KOPT-K1 (cell line): Measurements from ENCODE around the gene TTI1.
"Not testable (repeated sequence)": the region's sequence is repeated elsewhere in the genome, so short reads cannot be mapped to it uniquely, and the experiment has no call there.

Experiments
- H3K27ac ChIP-seq: fragments of 200-600 bp; sonication (generic); 2 replicates; pipeline ENCODE4 v1.5.1; 2016; ENCODE audit warnings: antibody characterized with exemption, mild to moderate bottlenecking, low read depth, low read length; ENCODE audit not compliant: poor library complexity, severe bottlenecking
- H3K36me3 ChIP-seq: fragments of 200-600 bp; sonication (generic); 2 replicates; pipeline ENCODE4 v1.5.1; 2017; ENCODE audit warnings: antibody characterized with exemption, mild to moderate bottlenecking, low read length, moderate library complexity; ENCODE audit not compliant: insufficient read depth
- H3K9me3 ChIP-seq: fragments of 200-600 bp; sonication (generic); 2 replicates; pipeline ENCODE4 v1.5.1; 2017; ENCODE audit warnings: antibody characterized with exemption, low read length, mild to moderate bottlenecking; ENCODE audit not compliant: insufficient read depth, poor library complexity, severe bottlenecking

TTI1 gene

DNA sequence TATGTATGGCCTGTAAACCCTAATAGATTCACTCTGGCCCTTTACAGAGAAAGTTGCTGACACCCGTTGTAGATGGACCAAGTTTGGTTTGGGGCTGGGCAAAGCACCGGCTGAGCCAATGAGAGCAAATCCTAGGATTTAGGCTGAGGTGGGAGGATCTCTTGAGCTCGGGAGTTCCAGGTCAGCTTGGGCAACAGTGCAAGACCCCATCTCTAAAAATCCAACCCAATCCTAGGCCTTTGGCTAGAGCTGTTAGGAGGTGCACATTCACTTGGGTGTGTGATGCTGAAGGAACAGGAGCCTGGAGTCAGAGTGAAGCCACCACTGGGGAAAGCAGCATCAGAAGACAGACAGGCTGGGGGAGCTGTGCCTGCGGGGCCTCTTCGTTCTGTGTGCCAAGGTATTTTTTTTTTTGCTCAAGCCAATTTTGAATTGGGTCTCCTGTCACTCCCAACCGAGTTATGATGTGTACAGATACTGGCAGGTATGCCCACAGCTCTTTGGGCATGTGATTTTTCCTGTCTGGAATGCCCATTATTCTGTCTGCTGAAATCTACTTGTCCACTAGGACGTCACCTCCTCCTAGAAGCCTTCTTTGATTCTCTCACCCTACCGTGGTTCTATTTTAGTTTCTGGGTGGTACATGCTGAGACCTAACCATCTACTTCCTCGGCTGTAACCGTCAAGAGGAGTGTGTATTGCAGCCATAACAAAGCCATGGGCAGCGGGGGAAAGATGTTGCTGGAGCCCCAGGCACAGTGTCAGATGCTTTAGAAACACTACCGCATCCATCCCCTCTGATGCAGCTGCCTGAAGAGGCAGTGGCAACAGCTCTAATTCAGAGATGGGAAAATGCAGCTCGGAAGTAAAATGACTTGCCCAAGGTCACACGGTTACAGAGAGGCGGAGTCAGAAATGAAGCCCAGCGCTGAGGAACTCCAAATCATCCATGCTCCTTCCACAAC lies 54.0 kb downstream of the TTI1 start:
- peaks cover 47% of the 10 kb centered on the region for H3K36me3 ChIP-seq
- H3K9me3 ChIP-seq, result no peaks in the 10 kb centered on the region
- no peak overlapping the region for H3K27ac ChIP-seq

DNA sequence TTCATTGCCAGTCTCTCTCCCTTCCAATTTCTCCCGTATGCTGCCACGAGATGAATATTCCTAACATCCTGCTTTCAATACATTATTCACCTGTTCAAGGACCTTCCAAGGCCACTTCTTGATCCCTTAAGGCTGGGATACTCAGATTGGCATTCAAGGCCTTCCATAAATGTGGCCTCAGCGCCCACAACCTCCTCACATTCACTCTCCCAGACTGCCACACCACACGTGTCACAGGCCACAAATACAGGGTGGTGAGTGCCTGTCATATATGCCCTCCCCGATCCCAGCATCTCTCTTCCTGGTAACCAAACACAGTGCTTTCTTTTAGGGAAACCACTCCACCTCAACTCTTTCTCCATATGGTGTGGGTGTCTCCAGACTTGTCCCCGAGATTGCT lies 55.5 kb downstream of the TTI1 start:
- no peak overlapping the region for H3K27ac ChIP-seq
- no peaks in the 10 kb centered on the region for H3K9me3 ChIP-seq
- H3K36me3 ChIP-seq, result peaks cover 32% of the 10 kb centered on the region

DNA sequence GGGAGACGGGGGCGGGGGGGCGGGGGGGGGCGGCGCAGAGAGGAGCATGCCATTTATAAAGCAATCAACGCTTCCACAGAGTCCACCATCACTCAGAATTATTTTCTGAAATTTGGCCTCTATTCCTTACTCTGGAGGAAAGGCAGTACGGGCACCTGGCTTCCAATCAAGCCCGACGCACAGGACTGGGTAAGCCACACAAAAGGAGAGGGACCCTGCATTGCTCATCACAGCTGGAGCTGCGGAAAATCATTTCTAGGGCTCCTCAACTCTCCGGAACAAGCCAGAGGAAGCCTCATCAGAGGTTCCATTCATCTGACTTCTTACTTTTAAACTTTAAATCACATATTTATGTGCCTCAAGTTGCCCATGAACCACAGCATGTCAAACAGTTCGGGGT lies 55.9 kb downstream of the TTI1 start:
- peaks cover 28% of the 10 kb centered on the region for H3K36me3 ChIP-seq
- no peaks in the 10 kb centered on the region for H3K9me3 ChIP-seq
- H3K27ac ChIP-seq, result no peak overlapping the region

DNA sequence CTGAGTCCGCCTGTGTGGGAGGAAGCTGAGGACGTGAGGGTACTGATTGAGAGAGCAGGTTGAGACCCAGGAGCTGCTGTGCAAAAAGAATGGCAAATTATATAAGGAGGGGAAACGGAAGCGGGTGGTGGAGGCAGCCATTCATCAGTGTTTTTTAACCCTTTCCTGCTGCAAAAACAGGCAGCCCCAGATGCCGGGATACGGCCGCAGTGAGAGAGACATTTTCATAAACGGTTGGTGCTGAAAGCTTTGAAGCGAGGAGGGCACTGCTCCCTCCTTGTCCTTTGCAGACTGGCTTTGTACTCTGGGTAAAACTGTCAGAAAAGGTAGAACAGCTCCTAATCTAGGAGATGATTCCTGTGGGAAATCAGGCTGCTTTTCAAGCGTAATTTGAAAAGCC lies 56.4 kb downstream of the TTI1 start:
- no peaks in the 10 kb centered on the region for H3K9me3 ChIP-seq
- H3K27ac ChIP-seq, result no peak overlapping the region
- H3K36me3 ChIP-seq, result peaks cover 23% of the 10 kb centered on the region

DNA sequence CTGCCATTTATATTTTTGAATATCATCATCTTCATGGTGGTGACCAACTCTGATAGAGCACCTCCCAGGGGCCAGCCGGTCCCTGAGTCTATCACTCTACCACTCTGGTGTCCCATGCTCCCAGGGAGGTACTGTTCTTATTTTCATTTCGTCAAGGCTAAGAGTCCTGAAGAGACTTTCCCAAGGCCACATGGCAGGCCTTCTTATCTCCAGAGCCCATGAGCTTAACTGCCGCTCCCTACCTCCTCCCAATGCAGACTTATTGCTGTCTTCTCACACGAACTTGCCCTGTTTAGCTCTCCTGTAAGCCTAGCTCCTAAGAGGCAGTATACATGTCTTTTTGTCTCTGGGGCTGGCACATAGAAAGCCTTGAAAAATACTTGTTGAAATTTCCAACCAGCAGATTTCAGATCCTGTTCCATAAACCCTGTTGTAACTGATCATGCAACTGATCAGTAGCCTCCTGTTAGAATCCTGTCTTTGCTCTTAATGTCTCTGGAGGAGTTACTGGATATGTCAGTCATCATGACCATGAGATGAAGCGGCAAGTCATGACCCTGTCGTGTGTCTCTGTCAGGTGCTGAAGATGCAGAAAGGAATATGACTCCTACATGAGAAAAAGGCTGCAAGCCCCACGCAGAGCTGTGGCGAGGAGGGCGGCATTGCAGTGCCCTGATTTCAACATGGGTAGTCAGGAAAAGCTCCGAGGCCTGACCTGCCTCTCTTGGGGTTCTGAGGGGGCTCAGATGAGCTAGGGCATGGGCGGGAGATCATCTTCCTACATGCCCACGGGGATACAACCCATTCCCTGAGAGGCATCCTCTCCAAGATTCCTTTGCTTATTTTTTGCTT lies 60.0 kb downstream of the TTI1 start:
- Histone ChIP-seq H3K27ac (no peak overlapping the region), H3K36me3 (no peaks in the 10 kb centered on the region), H3K9me3 (peaks cover 8% of the 10 kb centered on the region)

DNA sequence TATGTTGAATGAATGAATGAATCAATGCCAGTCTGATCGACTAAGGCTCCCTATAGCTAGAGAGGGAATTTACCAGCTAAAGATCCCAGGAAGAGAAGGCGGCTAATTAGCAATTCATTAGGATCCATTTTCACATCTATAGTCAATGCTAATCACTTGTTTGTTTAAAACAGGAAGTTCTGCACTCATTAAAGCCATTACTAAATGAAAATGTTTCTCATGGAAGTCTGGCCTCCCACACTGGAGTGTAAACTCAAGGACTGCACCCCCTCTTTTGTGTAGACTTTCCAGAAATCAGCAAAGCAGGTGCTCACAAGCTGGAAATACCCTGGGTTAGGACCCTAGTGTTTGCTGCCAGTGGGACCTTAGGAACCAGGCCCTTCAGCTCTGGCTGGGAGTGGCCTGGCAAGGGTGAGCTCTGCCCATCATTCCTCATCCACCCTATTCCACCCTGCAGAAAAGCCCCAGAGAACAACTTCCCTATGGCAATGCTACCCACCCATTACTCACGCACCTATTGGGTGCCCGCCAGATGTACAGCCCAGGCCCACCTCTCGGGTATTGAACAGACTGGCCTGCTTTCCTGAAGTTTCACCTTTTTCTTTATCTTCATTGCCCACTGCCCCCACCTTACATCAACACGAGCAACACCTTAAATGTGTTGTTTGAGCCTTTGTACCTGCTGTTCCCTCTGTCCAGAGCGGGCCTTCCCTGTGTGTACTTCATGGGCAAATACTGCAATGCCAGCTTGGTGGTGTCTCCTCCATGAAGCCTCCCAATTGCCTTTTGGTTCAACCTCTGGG lies 60.8 kb downstream of the TTI1 start:
- H3K36me3 ChIP-seq, result no peaks in the 10 kb centered on the region
- no peak overlapping the region for H3K27ac ChIP-seq

DNA sequence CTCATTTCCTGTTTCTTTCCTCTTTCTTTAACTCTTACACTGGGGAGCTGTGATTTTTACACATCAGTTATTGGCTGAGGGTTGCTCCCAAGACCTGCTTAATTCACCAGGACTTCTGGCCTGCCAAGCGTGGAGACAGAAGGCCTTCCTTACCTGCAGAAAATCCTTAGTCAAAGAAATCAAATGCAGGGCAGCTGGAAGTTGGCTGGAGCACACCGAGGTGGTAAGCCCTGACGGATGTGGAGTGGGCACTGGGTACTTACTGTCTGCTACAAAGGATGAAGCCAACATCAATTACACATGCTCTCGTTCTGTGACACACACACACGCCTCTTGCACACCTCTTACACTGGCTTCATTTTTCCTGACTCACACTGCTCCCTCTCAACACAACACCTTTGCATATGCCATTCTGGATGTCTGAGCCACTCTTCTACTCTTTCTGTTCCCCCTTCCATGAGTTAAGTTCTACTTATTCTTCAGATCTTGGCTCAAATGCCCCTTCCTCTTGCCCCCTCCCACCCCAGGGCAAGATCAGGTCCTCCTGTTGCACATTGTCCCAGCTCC lies 61.6 kb downstream of the TTI1 start:
- peaks cover 16% of the 10 kb centered on the region for H3K9me3 ChIP-seq
- H3K36me3 ChIP-seq, result no peaks in the 10 kb centered on the region
- H3K27ac ChIP-seq, result no peak overlapping the region

More for the DNA sequence above, 60.8 kb downstream of the TTI1 start:
- peaks cover 12% of the 10 kb centered on the region for H3K9me3 ChIP-seq

DNA sequence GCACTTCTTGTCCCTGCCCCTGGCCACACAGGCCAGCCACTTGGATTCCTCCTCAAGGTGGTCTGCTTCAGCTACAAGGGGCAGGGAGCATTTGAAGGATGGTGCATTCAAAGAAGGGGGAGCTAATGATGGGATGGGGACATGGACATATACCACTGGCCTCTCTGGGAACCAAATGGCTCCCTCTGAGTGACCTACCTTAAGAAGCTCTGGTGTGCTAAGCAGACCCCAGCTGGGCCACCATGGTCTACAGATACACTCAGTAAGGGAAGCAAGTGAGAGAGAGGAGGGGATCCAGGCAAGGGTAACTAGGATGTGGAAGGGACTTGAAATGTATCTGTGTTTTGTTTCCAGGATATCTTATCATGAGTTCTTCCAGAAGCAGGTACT lies 62.4 kb downstream of the TTI1 start:
- H3K36me3 ChIP-seq, result no peaks in the 10 kb centered on the region
- peaks cover 20% of the 10 kb centered on the region for H3K9me3 ChIP-seq
- no peak overlapping the region for H3K27ac ChIP-seq

DNA sequence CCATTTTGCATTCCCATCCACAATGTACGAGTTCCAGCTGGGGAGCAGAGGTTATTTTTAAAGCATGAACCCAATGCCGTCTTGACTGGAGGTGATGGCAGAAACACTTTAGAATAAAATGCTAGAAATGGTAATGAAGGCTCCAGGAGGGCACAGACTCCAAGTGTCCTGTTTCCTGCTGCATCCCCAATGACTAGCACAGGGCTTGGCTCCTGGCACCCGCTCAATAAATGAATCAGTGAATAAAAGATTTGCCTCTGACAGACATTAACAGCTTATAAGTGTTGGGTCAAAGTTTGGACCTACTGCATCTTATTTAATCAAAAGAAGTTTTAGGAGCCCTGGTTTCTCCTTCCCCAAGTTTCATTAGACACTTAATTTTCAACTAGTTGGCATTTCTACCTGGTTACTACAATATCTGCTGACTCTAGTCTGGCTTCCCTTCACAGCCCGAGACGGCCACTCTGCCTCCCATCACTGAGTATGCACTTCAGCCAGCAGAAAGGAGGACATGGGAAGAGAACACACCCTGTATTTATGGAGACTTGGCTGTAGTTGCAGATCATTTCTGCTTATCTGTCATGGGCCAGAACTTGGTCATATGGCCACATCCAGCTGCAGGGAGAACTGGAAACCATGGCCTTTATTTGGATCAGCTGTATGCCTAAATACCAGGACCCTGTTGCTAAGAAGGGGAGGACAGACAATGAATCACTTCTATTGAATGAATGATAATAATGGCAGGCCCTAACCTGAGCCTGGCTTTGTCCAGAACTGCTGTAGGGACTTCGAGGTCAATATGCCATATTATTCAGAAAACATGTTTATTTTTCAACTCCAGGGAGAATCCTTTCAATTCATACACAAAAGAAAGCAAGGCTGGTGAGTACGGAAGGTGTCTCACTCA lies 63.1 kb downstream of the TTI1 start:
- H3K27ac ChIP-seq, result no peak overlapping the region
- no peaks in the 10 kb centered on the region for H3K36me3 ChIP-seq
- H3K9me3 ChIP-seq, result peaks cover 20% of the 10 kb centered on the region

DNA sequence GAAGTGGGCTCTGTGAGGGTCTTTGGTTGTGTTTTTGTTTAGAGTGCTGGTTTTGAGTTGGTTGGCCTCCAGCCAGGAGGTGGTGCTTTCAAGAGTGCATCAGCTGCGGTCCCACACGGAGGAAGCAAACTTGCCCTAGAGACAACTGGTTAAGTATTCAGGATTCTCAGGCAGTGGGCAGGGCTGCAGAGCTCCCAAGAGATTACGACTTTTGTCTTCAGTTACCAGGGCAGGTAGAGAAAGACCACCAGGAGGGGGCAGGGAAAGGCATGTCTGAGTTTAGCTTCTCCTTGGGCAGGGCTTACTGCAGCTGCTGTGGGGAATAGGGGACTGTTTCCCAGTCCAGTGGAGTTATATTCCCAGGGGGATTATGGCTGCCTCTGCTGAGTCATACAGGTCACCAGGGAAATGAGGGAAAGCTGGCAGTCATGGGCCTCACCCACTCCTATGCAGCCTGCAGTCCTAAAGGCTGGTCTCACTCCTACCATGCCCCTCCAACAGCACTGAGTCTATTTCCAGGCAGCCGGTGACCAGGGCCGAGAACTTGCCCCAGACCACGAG lies 64.3 kb downstream of the TTI1 start:
- Histone ChIP-seq H3K9me3 (peaks cover 20% of the 10 kb centered on the region), H3K27ac (no peak overlapping the region), H3K36me3 (no peaks in the 10 kb centered on the region)

DNA sequence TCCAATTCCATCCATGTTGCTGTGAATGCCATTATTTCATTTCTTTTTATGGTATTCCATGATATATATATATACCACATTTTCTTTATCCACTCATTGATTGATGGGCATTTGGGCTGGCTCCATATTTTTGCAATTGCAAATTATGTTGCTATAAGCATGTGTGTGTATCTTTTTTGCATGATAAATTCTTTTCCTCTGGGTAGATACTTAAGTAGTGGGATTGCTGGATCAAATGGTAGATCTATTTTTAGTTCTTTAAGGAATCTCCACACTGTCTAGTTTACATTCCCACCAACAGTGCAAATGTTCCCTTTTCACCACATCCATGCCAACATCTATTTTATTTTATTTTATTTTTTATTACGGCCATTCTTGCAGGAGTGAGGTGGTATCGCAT lies 69.8 kb downstream of the TTI1 start:
- peaks cover 14% of the 10 kb centered on the region for H3K9me3 ChIP-seq
- H3K36me3 ChIP-seq, H3K27ac ChIP-seq: not testable (repeated sequence)

DNA sequence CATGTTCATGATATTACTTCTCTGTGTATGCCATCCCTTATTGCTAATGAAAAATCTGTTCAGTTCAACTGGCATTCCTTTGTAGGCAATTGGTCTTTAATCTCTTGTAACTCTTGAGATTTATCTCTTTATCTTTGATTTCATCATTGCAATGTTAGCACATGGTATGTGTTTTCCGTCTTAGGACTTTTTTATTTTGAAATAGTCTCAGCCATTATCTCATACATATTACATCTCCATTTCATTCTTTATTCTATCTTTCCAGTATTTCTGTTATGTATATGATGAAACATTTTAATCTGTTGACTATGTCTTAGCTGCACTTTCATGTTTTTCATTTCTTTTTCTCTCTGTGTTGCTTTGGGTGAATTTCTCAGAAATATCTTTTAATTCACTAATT lies 72.2 kb downstream of the TTI1 start:
- Histone ChIP-seq H3K27ac (no peak overlapping the region), H3K36me3 (no peaks in the 10 kb centered on the region), H3K9me3 (no peaks in the 10 kb centered on the region)

DNA sequence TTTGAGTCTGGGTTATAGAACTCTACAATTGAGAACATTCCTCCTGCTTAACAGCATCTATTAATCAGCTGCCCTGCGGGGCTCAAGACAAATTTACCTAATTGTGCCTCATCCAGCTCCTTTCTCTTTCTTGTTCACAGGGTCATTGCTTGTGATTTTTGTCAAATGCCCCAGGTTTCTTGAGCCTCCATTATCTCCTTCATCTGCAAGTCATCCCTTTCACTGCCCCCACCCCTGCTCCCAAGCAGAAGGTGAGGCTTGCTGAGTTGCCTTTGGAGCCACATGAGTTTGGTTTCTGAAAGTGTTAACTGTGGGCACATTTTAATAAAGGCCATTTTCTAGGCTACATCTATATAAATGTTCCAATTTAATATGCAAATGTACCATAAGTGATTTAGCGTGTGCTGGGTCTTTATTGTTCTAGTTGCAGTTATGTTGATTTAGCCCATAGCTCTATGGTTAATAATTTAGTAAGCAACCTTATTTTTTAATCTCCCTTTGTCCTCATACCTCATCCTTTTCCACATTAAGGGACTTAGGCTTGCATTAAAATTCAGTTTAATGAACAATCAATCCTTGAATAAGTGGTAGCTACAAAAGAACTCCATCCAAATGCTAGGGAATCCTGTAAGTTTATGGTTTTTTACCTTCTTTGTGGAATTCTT lies 74.3 kb downstream of the TTI1 start:
- no peaks in the 10 kb centered on the region for H3K9me3 ChIP-seq
- H3K27ac ChIP-seq, result no peak overlapping the region
- H3K36me3 ChIP-seq, result no peaks in the 10 kb centered on the region
